Measurements from ENCODE around the gene GARIN3. TPM values are rescaled to one million over a fixed set of nuclear protein-coding genes. Genes with fewer than 3 reads are reported as not detected.

GARIN3 gene
- not detected in 2 replicates for total RNA-seq

GRCh38 chr5:157166214-157167213, at the start of gene GARIN3:
Gene GARIN3, minus strand, starts transcription at chr5:157166264. Its CDS starts 96 bp downstream, at chr5:157166168.

GRCh38 chr5:157180374-157181264, 14.6 kb upstream of the GARIN3 start, which contains the start of gene ITK:
Gene ITK, plus strand, starts transcription at chr5:157180840. Its CDS starts 138 bp downstream, at chr5:157180978.

DNA sequence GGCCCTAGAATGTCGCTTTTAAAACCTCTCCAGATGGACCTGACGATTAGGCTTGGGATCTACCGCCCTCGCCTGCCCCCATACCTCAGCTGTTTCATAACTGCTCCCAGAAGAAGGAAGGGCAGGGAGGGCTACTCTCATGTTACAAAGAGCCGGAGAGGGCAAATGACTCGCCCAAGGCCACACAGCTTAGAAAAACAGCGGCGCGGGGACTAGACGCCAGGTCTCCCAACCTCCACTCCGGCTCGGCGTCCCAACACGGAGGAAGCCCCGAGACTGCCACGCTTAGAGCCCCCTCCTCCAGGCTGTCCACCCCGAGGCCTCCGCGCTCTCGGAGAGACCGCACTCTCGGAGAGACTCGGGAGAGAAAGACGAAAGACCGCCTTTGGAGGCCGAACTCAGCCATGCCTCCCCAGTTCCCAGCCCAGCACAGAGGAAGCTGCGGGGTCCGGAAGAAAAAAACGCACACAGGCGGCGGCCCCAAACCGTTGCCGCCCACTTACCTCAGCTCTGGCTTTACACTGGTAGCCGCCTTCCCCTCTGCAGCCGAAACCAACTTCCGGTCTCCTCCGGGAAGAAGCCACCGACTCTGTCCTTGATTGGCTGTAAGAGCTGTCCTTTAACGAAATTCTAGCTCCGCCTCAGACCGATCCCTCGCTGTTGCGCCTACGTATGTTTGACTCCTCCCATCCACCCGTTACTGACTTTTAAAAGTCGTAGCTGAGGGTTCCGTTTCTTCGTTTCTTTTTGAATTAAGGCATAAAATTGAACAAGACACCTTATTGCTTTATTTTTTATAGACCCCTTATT, 23.5 kb downstream of the GARIN3 start, which contains the start of gene MED7:
Gene MED7, minus strand, starts transcription at position 549 of the 810 bp plus-strand sequence. CDS start 3,434 bp downstream, outside the sequence.

Other genes with a start within 250 kb of the GARIN3 start
- gene TIMD4, start 203.0 kb downstream of the GARIN3 start, total RNA-seq: not detected in 2 replicates
- gene HAVCR1, start 107.1 kb downstream of the GARIN3 start, total RNA-seq: not detected in 2 replicates
- 0.06 TPM in 1 of 2 replicates, not detected in the other for gene HAVCR2, start 57.2 kb downstream of the GARIN3 start, total RNA-seq
- gene MED7, start 23.4 kb downstream of the GARIN3 start, total RNA-seq: 5.0 and 6.2 TPM in 2 replicates
- gene ITK, start 14.6 kb upstream of the GARIN3 start, total RNA-seq: not detected in 2 replicates
- gene CYFIP2, start 99.9 kb upstream of the GARIN3 start, total RNA-seq: 9.4 and 30.6 TPM in 2 replicates